ENCODE data around the gene HOXD1. TPM values are rescaled to one million over a fixed set of nuclear protein-coding genes. Genes with fewer than 3 reads are reported as not detected.

Gene HOXD1
- total RNA-seq, 1 donor, result under 0.01 TPM

DNA sequence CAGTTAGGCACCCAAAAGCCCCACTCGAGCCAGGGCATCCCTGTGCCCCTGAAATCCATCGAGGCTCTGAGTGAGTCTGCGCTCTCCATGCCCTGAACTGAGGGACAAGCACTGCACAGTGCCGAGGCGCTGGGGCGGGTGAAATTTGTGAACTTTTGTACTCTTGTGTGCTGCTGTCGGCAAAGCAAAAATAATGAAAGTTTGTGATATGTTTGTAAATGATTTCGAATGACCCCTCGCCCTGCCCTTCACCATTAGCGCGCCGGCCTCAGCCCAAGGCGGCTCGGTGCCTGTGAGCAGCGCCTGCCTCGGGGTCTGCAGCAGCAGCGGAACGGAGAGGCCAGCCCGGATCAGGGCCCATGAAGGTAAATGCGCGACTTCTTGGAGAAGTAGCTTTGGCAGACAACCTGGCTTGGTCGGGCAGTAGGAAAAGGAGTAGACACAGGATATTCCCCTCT lies 39.0 kb upstream of the HOXD1 start:
- TF ChIP-seq CTCF (IDR thresholded peaks at IDR 0.05; ENCODE audit: insufficient read depth, low read depth, low read length), result no peak
- no peak for DNase-seq (ENCODE audit: low read depth)
- H3K4me3 ChIP-seq (ENCODE audit: low read depth, low read length), result no peak overlapping the region

DNA sequence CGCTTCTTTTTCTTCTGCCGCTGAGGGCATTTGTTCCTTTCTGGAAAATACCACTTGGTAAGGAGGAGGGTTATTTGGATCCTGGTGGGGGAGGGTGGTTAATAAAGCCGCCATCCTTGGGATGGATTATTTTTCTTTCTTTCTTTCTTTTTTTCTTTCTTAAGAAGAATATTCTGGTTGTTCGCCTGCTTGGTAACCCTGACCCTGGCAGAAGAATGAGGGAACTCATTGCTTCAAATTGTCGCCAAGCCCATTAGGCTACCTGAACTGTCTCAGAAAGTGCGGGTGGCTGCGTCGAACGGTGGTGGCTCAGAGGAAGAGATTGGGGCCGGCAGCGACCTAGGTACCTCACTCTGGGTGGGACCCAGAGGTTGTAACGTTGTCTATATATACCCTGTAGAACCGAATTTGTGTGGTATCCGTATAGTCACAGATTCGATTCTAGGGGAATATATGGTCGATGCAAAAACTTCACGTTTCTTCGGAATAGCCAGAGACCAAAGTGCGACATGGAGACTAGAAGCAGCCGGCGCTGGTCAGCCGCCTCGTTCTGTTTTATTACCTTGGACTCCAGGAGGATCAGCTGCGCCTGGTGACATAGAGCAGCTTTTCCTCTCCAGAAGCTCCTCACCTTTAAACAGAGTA lies 38.4 kb upstream of the HOXD1 start:
- no peak for DNase-seq (ENCODE audit: low read depth)
- no peak overlapping the region for H3K4me3 ChIP-seq (ENCODE audit: low read depth, low read length)
- no peak for TF ChIP-seq CTCF (IDR thresholded peaks at IDR 0.05; ENCODE audit: insufficient read depth, low read depth, low read length)

GRCh38 chr2:176150584-176151441 lies 37.7 kb upstream of the HOXD1 start:
- no peak for DNase-seq (ENCODE audit: low read depth)
- no peak overlapping the region for H3K4me3 ChIP-seq (ENCODE audit: low read depth, low read length)
- TF ChIP-seq CTCF (IDR thresholded peaks at IDR 0.05; ENCODE audit: insufficient read depth, low read depth, low read length), result no peak

DNA sequence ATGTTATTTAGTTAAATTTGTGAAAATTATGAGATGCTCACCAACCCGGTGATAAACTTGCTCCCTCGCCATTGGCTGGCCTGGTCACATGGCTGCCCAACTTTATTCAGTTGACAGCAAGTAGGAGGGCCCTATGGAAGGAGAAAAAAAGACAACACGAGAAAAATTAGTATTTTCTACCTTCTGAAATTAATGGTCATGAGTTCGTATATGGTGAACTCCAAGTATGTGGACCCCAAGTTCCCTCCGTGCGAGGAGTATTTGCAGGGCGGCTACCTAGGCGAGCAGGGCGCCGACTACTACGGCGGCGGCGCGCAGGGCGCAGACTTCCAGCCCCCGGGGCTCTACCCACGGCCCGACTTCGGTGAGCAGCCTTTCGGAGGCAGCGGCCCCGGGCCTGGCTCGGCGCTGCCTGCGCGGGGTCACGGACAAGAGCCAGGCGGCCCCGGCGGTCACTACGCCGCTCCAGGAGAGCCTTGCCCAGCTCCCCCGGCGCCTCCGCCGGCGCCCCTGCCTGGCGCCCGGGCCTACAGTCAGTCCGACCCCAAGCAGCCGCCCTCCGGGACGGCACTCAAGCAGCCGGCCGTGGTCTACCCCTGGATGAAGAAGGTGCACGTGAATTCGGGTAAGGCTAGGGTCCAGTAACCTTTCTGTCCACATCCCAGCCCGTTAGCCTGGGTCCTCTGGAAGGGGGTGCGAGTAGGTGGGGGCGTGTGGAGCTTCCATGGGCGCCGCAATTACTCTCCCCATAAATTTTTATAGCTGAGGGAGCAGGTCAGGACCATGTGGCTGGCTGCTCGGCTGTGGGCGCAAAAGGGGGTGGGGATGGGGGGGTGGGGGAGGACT lies 36.8 kb upstream of the HOXD1 start, which contains the start of gene HOXD4:
Gene HOXD4 (plus strand): TSS at position 109 of the 846 bp plus-strand sequence. CDS start 84 bp downstream, at position 193.
- no peak for DNase-seq (ENCODE audit: low read depth)
- no peak for TF ChIP-seq CTCF (IDR thresholded peaks at IDR 0.05; ENCODE audit: insufficient read depth, low read depth, low read length)

GRCh38 chr2:176152350-176153181 lies 35.9 kb upstream of the HOXD1 start:
- no peak overlapping the region for H3K4me3 ChIP-seq (ENCODE audit: low read depth, low read length)
- no peak for DNase-seq (ENCODE audit: low read depth)
- TF ChIP-seq CTCF (IDR thresholded peaks at IDR 0.05; ENCODE audit: insufficient read depth, low read depth, low read length), result no peak

More for the DNA sequence above, 36.8 kb upstream of the HOXD1 start, which contains the start of gene HOXD4:
- no peak within 1 kb of the TSS for H3K4me3 ChIP-seq (ENCODE audit: low read depth, low read length)
